HT1080 (cell line): ENCODE measurements around the gene MEX3A. TPM values are rescaled to one million over a fixed set of nuclear protein-coding genes. Genes with fewer than 3 reads are reported as not detected.
"Not testable (repeated sequence)": the region's sequence is repeated elsewhere in the genome, so short reads cannot be mapped to it uniquely, and the experiment has no call there.

ENCODE experiments used
- DNase-seq: peaks from one replicate; pipeline ENCODE4 v3.0.0-alpha.2; 2015; ENCODE audit warnings: low read depth
- total RNA-seq: library from RNA; depleted of rRNA; stranded (reverse); fragments of >200 nt; shearing (Covaris generic); gene quantifications from 2 replicates; pipeline ENCODE4 v1.2.3, GENCODE V29; 2014

The MEX3A gene
- total RNA-seq, 1 experiment from 2014 or later, result 5.2 TPM

DNA sequence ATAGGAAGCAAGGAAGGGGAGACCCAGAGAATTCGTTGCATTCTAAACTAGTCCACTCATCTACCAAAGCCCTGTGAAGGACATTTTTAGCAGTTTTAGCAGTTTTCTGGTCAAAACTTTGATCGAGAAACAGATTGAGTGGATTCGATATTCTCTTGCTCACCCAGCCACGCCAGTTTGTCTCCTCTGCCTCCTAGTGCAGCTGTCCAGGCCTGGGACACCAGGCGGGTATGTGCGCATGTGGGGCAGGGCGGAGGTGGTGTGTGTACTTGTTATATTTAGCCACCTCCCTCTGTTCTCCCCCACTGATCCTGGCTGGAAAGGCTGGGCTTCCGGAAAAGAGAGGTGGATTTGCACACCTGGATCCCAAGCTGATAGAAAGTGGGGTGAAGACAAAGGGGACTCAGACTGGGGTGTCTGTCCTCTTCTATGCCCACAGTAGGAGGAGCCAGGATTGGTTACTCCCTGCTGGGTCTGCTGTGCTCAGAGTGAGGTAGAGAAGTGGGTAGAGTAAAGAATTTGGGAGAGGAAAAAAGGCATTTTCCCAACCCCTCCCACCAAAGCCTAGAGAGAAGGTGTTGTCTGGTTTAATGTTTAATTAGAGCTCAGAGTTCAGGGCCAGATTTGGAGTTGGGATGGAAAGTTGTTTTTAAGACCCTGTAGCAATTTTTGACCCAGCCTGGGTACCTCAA is 36.1 kb upstream of the MEX3A start:
- no peak for DNase-seq

GRCh38 chr1:156117414-156118176 is 35.3 kb upstream of the MEX3A start:
- no peak for DNase-seq

- DNase-seq, result not testable (repeated sequence)
These were observed 34.5 kb upstream of the MEX3A start for GRCh38 chr1:156116731-156117130.

GRCh38 chr1:156115514-156116374 is 33.5 kb upstream of the MEX3A start:
- peak; percentile 88 for DNase-seq

DNA sequence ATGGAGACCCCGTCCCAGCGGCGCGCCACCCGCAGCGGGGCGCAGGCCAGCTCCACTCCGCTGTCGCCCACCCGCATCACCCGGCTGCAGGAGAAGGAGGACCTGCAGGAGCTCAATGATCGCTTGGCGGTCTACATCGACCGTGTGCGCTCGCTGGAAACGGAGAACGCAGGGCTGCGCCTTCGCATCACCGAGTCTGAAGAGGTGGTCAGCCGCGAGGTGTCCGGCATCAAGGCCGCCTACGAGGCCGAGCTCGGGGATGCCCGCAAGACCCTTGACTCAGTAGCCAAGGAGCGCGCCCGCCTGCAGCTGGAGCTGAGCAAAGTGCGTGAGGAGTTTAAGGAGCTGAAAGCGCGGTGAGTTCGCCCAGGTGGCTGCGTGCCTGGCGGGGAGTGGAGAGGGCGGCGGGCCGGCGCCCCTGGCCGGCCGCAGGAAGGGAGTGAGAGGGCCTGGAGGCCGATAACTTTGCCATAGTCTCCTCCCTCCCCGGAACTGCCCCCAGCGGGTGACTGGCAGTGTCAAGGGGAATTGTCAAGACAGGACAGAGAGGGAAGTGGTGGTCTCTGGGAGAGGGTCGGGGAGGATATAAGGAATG is 32.8 kb upstream of the MEX3A start:
- no peak for DNase-seq

DNA sequence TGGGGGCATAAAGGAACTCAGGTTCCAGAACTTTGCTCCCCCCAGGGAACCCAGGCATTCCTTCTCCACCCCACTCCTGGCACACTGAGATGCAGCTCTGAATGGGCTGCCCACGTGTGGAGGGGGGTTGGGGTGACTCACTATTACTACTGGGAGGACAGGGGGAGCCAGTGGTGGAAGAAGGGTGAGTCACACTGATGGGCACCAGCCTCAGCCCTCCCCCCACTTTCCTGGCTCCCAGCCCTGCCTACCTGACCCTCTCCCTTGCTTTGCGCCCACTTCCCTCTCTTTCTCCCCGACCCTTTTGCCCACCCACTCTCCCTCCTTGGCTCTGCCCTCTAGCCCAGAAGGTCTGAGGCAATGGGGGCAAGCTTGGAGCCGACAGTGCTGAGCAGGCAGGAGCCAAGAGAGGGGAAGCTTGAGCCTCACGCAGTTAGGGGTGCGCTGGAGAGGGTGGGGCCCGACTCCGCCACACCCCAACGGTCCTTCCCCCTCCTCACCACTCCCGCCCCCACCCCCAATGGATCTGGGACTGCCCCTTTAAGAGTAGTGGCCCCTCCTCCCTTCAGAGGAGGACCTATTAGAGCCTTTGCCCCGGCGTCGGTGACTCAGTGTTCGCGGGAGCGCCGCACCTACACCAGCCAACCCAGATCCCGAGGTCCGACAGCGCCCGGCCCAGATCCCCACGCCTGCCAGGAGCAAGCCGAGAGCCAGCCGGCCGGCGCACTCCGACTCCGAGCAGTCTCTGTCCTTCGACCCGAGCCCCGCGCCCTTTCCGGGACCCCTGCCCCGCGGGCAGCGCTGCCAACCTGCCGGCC is 32.0 kb upstream of the MEX3A start, which contains the start of gene LMNA:
Gene LMNA (plus strand): TSS at position 611 of the 818 bp plus-strand sequence. CDS start 208 bp downstream, outside the sequence.
- peak; percentile 99 for DNase-seq

GRCh38 chr1:156113282-156113950 is 31.2 kb upstream of the MEX3A start:
- DNase-seq, result no peak

GRCh38 chr1:156112276-156113137 is 30.2 kb upstream of the MEX3A start:
- DNase-seq, result no peak

DNA sequence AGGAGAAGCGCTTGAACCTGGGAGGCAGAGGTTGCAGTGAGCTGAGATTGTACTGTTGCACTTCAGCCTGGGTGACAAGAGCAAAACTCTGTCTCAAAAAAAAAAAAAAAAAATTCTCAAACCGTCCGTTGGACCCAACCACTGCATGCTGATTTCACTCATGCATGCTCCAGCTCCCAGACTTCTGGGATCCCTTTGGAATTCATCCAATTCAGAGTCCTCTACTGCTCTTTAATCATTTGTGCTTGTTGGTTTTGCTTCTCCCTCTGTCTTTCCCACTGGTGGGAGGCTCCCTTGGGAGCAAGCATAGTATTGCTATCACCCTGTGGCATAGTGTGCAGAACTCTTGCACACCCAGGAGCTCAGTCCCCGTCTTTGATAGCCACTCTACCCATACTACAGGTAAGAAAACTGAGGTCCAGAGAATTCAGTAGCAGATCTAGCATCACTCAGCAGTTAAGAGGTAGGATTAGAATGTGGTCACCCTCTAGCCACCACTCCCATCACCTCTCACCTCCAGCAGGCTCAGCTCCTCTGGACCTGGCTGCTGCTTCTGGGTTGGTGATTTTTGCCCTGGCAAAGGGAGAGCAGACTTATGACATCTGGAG is 29.2 kb upstream of the MEX3A start:
- DNase-seq, result no peak

DNA sequence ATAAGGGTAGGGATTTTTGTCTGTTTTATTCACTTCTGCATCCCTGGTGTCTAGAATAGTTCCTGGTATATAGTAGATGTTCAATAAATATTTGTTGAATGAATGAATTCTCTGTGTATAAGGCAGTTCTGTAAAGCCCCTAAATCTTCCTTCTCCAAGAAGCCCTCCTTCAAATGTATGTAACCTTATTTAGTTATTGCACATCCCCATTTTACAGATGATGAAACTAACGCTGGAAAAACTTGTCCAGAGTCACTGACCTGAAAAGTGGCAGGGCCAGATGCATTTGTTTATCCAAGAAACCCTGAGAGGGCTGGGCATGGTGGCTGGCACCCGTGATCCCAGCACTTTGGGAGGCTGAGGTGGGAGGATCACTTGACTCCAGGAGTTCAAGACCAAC is 28.0 kb upstream of the MEX3A start:
- DNase-seq, result no peak

DNA sequence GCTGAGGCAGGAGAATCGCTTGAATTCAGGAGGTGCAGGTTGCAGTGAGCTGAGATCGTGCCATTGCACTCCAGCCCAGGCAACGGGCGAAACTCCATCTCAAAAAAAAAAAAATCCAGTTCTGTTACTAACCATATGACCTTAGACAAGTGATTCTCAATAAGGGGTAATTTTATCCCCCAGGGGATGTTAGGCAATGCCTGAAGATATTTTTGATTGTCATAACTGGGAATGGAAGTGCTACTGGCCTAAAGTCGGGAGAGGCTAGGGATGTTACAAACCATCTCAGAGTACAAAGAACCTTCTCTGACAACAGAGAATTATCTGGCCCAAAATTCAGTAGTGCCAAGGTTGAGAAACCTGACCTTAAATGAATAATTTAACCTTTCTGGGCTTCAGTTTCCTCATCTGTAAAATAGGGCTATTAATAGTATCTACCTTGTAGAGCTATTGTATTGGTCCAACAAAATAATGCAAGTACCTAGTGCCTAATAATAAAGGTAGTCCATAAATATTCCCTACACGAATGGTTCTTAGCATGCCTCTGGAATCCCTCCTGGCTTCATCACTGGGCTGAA is 26.5 kb upstream of the MEX3A start:
- no peak for DNase-seq

- DNase-seq, result no peak
These were observed 25.8 kb upstream of the MEX3A start for GRCh38 chr1:156108057-156108456.

GRCh38 chr1:156106624-156107488 is 24.6 kb upstream of the MEX3A start:
- no peak for DNase-seq

- DNase-seq, result no peak
These were observed 22.9 kb upstream of the MEX3A start for GRCh38 chr1:156104861-156105832.

DNA sequence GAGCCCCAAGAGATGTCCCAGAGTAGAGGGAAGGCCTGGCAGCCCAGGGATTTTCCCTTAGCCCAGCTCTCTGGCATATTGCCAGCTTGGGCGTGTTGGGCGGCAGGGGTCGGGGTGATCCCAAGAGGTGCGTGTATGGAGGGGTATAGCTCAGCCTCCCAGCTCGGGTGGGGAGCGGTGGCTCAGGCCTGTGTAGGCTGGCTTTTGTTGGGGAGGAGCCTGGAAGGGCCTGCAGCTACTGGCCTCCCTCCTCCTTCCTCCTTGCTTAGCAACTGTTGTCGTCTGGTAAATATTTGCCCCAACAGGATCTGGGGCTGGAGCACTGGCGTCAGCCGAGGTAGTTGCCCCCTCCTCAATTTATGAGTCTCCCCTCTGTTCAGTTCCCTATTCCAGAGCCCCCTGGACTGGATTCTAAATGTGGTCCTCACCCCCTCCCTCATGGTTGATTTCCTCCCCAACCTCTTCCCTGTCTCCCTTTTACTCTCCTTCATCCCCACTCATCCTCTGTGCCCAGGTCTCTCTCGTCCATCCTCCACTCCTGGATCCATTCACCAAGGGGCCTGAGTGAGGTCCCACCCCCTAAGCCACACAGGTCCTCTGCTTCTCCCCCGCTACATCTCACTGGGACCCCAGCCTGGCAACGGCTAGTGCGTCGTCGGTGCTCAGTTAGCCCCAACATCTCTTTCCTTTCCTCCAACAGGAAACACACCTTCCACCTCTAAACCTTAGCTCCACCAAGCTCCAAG is 22.0 kb upstream of the MEX3A start:
- peak; percentile 69 for DNase-seq
